Measurements from ENCODE around the gene SZRD1. TPM values are rescaled to one million over a fixed set of nuclear protein-coding genes. Genes with fewer than 3 reads are reported as not detected.

The SZRD1 gene
- total and polyA plus RNA-seq, 7 donors = 65.0 to 106 (median 77.3) TPM

DNA sequence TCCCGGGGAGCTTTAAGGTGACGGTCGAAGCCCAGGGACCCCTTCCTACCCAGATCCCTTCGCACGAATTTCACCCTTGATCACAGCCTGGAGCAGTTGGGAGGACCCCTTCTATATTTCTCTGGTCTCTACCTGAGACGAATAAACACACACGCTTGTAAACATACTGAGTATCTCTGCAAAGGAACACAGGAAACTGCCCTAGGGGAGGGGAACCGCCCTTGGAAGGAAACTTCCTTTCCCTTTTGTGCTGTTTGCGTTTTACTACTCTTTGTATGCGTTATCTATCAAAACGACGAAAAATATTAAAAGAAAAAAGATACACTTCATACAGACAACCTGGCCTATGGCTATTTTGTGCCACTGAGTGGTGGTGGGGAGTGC, 74.2 kb downstream of the SZRD1 start:
- intact Hi-C loops (cut with DNase I) = loop anchor here (5.0 to 10.0 kb wide), 3 partner anchors 54 to 234 kb away; partner anchors contain the start of gene NBPF1
- H3K9me3 ChIP-seq = no peaks in the 10 kb centered on the region
- H3K4me3 ChIP-seq = peak overlapping the region; percentile 79 to 92 (median 87)
- H3K4me1 ChIP-seq = peaks cover 0 to 35% (median 24%) of the 10 kb centered on the region in 4 donors
- no peaks in the 10 kb centered on the region for H3K27me3 ChIP-seq
- TF ChIP-seq EP300 (IDR thresholded peaks at IDR 0.05) (no peak), POLR2AphosphoS5 (IDR thresholded peaks at IDR 0.05) (no peak), CTCF (IDR thresholded peaks at IDR 0.05) (no peak), POLR2A (IDR thresholded peaks at IDR 0.05) (no peak)
- no peak for DNase-seq
- peaks cover 0 to 30% (median 11%) of the 10 kb centered on the region in 4 donors for H3K36me3 ChIP-seq
- WGBS, 2 donors = 0 to 1% methylated on average over 12 of the region's 12 CpGs
- peak overlapping the region; percentile 75 to 79 (median 78) for H3K27ac ChIP-seq

- WGBS, 2 donors = 85 to 87% methylated on average over 7 of the region's 7 CpGs
- Histone ChIP-seq H3K36me3 (peaks cover 0 to 39% (median 15%) of the 10 kb centered on the region in 4 donors), H3K9me3 (no peaks in the 10 kb centered on the region), H3K27ac (no peak overlapping the region), H3K4me1 (peaks cover 0 to 35% (median 24%) of the 10 kb centered on the region in 4 donors), H3K27me3 (no peaks in the 10 kb centered on the region), H3K4me3 (no peak overlapping the region)
- TF ChIP-seq POLR2A (IDR thresholded peaks at IDR 0.05) (no peak), EP300 (IDR thresholded peaks at IDR 0.05) (no peak), CTCF (IDR thresholded peaks at IDR 0.05) (no peak), POLR2AphosphoS5 (IDR thresholded peaks at IDR 0.05) (no peak)
- DNase-seq = no peak
- intact Hi-C loops (cut with DNase I) = loop anchor here (5.0 to 10.0 kb wide), 3 partner anchors 55 to 235 kb away; partner anchors contain the start of gene NBPF1
Measured at GRCh38 chr1:16442265-16442664, 75.2 kb downstream of the SZRD1 start.

- H3K27me3 ChIP-seq = no peaks in the 10 kb centered on the region
- H3K9me3 ChIP-seq = no peaks in the 10 kb centered on the region
- WGBS, 2 donors = 67 to 77% methylated on average over 2 of the region's 2 CpGs
- no peak overlapping the region for H3K4me3 ChIP-seq
- no peak for DNase-seq
- H3K4me1 ChIP-seq = peaks cover 0 to 35% (median 24%) of the 10 kb centered on the region in 4 donors
- no peak for TF ChIP-seq POLR2A (IDR thresholded peaks at IDR 0.05)
- TF ChIP-seq CTCF (IDR thresholded peaks at IDR 0.05) = no peak
- no peak for TF ChIP-seq EP300 (IDR thresholded peaks at IDR 0.05)
- no peak for TF ChIP-seq POLR2AphosphoS5 (IDR thresholded peaks at IDR 0.05)
- no peak overlapping the region for H3K27ac ChIP-seq
- peaks cover 3 to 45% (median 20%) of the 10 kb centered on the region in 4 donors for H3K36me3 ChIP-seq
- intact Hi-C loops (cut with DNase I) = loop anchor here (5.0 to 10.0 kb wide), 3 partner anchors 56 to 236 kb away; partner anchors contain the start of gene NBPF1
Measured at GRCh38 chr1:16442941-16443340, 75.9 kb downstream of the SZRD1 start.

DNA sequence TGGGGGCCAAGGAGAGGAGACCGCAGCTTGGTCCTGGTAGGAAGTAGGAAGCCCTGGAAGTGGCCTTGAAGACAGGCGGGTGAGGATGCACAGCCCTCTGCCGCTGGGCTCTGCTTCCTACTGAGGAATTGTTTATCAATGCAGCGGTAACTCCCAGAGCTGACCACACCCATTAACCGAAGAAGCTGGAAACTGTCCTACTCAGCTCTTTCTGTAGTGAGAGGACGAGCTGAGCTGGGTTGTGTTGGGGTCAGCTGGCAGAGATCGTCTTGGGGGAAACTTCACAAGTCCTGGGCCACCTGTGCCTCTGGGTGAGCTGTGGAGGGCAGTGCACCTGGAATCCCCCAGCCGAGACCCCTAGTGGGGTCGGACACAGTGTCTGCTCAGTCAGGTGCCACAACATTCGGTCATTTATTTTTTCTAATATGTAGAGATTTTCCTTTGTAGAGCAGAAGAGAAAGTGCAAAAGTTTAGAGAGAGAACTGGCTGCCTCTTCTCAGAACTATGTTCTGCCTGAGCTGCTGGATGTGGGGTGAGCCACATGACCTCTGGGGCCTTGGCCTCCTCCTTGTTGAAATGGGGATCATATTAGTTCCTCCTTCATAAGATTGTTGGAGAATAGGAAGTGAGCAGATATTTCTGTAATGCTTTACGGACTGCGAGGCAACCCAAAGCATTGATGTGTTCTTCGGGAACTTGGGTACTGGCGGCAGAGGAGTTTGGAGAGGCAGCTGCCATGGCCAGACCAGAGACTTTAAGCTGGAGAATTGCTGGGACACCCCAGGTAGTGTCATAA, 77.1 kb downstream of the SZRD1 start:
- TF ChIP-seq CTCF (IDR thresholded peaks at IDR 0.05) (no peak), POLR2AphosphoS5 (IDR thresholded peaks at IDR 0.05) (no peak), POLR2A (IDR thresholded peaks at IDR 0.05) (no peak), EP300 (IDR thresholded peaks at IDR 0.05) (no peak)
- DNase-seq = no peak
- 74 to 78% methylated on average over 14 of the region's 14 CpGs for WGBS, 2 donors
- peaks cover 9 to 58% (median 31%) of the 10 kb centered on the region in 4 donors for H3K36me3 ChIP-seq
- intact Hi-C loops (cut with DNase I) = loop anchor here (5.0 to 10.0 kb wide), 3 partner anchors 57 to 237 kb away; partner anchors contain the start of gene NBPF1
- H3K27me3 ChIP-seq = no peaks in the 10 kb centered on the region
- H3K4me3 ChIP-seq = no peak overlapping the region
- peaks cover 0 to 35% (median 24%) of the 10 kb centered on the region in 4 donors for H3K4me1 ChIP-seq
- H3K9me3 ChIP-seq = no peaks in the 10 kb centered on the region
- peak overlapping the region in 1 of 4 donors; percentile 0 for H3K27ac ChIP-seq

Measured in sigmoid colon (tissue), 7 donors.